ENCODE results near the gene NELL1.

The NELL1 gene

GRCh38 chr11:21316591-21316990 lies 647.2 kb downstream of the NELL1 start:
- no peaks in the 10 kb centered on the region for H3K27me3 ChIP-seq
- H3K4me3 ChIP-seq: no peak overlapping the region
- H3K36me3 ChIP-seq: no peaks in the 10 kb centered on the region
- intact Hi-C loops (cut with DNase I; ENCODE audit: low total_unique reads): no loop called here
- no peaks in the 10 kb centered on the region for H3K4me1 ChIP-seq
- no peak overlapping the region for H3K27ac ChIP-seq
- H3K9me3 ChIP-seq: no peaks in the 10 kb centered on the region
- no peak for TF ChIP-seq CTCF (IDR thresholded peaks at IDR 0.05)
- DNase-seq: no peak

GRCh38 chr11:21321072-21321471 lies 651.7 kb downstream of the NELL1 start:
- no peak overlapping the region for H3K4me3 ChIP-seq
- no peak for TF ChIP-seq CTCF (IDR thresholded peaks at IDR 0.05)
- DNase-seq: no peak
- H3K36me3 ChIP-seq: no peaks in the 10 kb centered on the region
- H3K9me3 ChIP-seq: no peaks in the 10 kb centered on the region
- H3K27ac ChIP-seq: no peak overlapping the region
- intact Hi-C loops (cut with DNase I; ENCODE audit: low total_unique reads): no loop called here
- H3K27me3 ChIP-seq: no peaks in the 10 kb centered on the region
- H3K4me1 ChIP-seq: no peaks in the 10 kb centered on the region

GRCh38 chr11:21321530-21321929 lies 652.1 kb downstream of the NELL1 start:
- Histone ChIP-seq H3K27me3 (no peaks in the 10 kb centered on the region), H3K27ac (no peak overlapping the region), H3K4me1 (no peaks in the 10 kb centered on the region), H3K4me3 (no peak overlapping the region), H3K36me3 (no peaks in the 10 kb centered on the region), H3K9me3 (no peaks in the 10 kb centered on the region)
- intact Hi-C loops (cut with DNase I; ENCODE audit: low total_unique reads): no loop called here
- no peak for DNase-seq
- TF ChIP-seq CTCF (IDR thresholded peaks at IDR 0.05): no peak

GRCh38 chr11:21323617-21324016 lies 654.2 kb downstream of the NELL1 start:
- H3K27me3 ChIP-seq: no peaks in the 10 kb centered on the region
- no peak for TF ChIP-seq CTCF (IDR thresholded peaks at IDR 0.05)

GRCh38 chr11:21343204-21343603 lies 673.8 kb downstream of the NELL1 start:
- Histone ChIP-seq H3K27me3 (no peaks in the 10 kb centered on the region), H3K4me1 (no peaks in the 10 kb centered on the region), H3K4me3 (no peak overlapping the region), H3K9me3 (no peaks in the 10 kb centered on the region), H3K36me3 (no peaks in the 10 kb centered on the region), H3K27ac (no peak overlapping the region)
- intact Hi-C loops (cut with DNase I; ENCODE audit: low total_unique reads): no loop called here
- TF ChIP-seq CTCF (IDR thresholded peaks at IDR 0.05): no peak
- no peak for DNase-seq

More at GRCh38 chr11:21323617-21324016, 654.2 kb downstream of the NELL1 start:
- intact Hi-C loops (cut with DNase I; ENCODE audit: low total_unique reads): no loop called here
- Histone ChIP-seq H3K9me3 (no peaks in the 10 kb centered on the region), H3K4me1 (no peaks in the 10 kb centered on the region), H3K4me3 (no peak overlapping the region), H3K36me3 (no peaks in the 10 kb centered on the region), H3K27ac (no peak overlapping the region)
- no peak for DNase-seq

GRCh38 chr11:21346361-21346760 lies 677.0 kb downstream of the NELL1 start:
- Histone ChIP-seq H3K9me3 (no peaks in the 10 kb centered on the region), H3K36me3 (no peaks in the 10 kb centered on the region), H3K4me1 (no peaks in the 10 kb centered on the region), H3K27ac (no peak overlapping the region), H3K4me3 (no peak overlapping the region), H3K27me3 (no peaks in the 10 kb centered on the region)
- intact Hi-C loops (cut with DNase I; ENCODE audit: low total_unique reads): no loop called here
- no peak for TF ChIP-seq CTCF (IDR thresholded peaks at IDR 0.05)
- DNase-seq: no peak

Data from tibial artery (tissue), 4 donors.